K562 (cell line): Measurements from ENCODE around the gene KAZN. TPM values are rescaled to one million over a fixed set of nuclear protein-coding genes. Genes with fewer than 3 reads are reported as not detected.

ENCODE experiments used
- ATAC-seq: fragments of 200-7000 bp; cut with Tn5 transposase; 3 replicates; pipeline ENCODE4 v1.9.1; 2020; ENCODE audit warnings: moderate library complexity
- BruUV-seq: library from RNA; stranded (reverse); fragments of 400-500 nt; replicated peaks from 2 replicates; lab custom pipeline; 2021; lab: Mats Ljungman, UMichigan
- CTCF ChIA-PET: fragments of 300-600 bp; formaldehyde crosslinking; extraction: SDS; loops from one replicate; lab custom pipeline; 2021; ENCODE audit warnings: low intra/inter-chr PET ratio; lab: Yijun Ruan, JAX
- POLR2A ChIA-PET: fragments of 300-600, 350-650 bp; sonication (Branson Sonifier 250); formaldehyde crosslinking; extraction: SDS; loops from one replicate; lab custom pipeline; 2021; ENCODE audit warnings: antibody characterized with exemption, inconsistent platforms; lab: Yijun Ruan, JAX
- DNase-seq, 4 experiments: peaks; one replicate each; pipeline versions ENCODE4 v3.0.0 to v3.0.0-alpha.2; 2011 to 2018; ENCODE audit warnings: low spot score in 3 of 4, mixed read lengths in 3 of 4; ENCODE audit errors: extremely low read depth in 1 of 4
- FAIRE-seq: peaks from 2 replicates; lab custom pipeline; 2011; peaks lifted over from hg19 to GRCh38; lab: Jason Lieb, UNC
- H2AFZ ChIP-seq: 2 replicates; pipeline ENCODE4 v1.6.0; 2011; ENCODE audit warnings: low read depth, low read length, control low read depth, inconsistent platforms
- H3K27ac ChIP-seq: fragments of 200-600 bp; 3 replicates; pipeline ENCODE4 v1.8.0; 2011; ENCODE audit warnings: low read depth, mild to moderate bottlenecking, control low read depth, inconsistent platforms, low read length, moderate library complexity, mixed read lengths; ENCODE audit errors: extremely low read depth
- H3K27me3 ChIP-seq, 2 experiments: fragments of 300-600 bp in 1 of 2; 2 replicates in 1 of 2; 3 replicates in 1 of 2; pipeline versions ENCODE4 v1.6.0 to v1.8.0; 2011; ENCODE audit warnings: inconsistent platforms in 2 of 2, low read length in 2 of 2, mild to moderate bottlenecking in 1 of 2, mixed read lengths in 1 of 2, moderate library complexity in 1 of 2; ENCODE audit not compliant: control insufficient read depth in 2 of 2, insufficient read depth in 2 of 2
- H3K36me3 ChIP-seq: fragments of 300-600 bp; 3 replicates; pipeline ENCODE4 v1.8.0; 2011; ENCODE audit warnings: mild to moderate bottlenecking, low read length, inconsistent platforms; ENCODE audit not compliant: control insufficient read depth, insufficient read depth
- H3K4me1 ChIP-seq, 2 experiments: fragments of 200-600 bp in 1 of 2; replicated peaks in 1 of 2; 2 replicates in 1 of 2; 3 replicates in 1 of 2; pipeline versions ENCODE4 v1.5.1 to v1.8.0; 2011; ENCODE audit warnings: inconsistent platforms in 2 of 2, low read length in 2 of 2, mild to moderate bottlenecking in 1 of 2, mixed read lengths in 1 of 2, moderate library complexity in 1 of 2; ENCODE audit not compliant: control insufficient read depth in 2 of 2, insufficient read depth in 2 of 2
- H3K4me2 ChIP-seq: 2 replicates; pipeline ENCODE4 v1.6.1; 2011; ENCODE audit warnings: low read length, control low read depth, inconsistent platforms, mixed read lengths; ENCODE audit not compliant: insufficient read depth
- H3K4me3 ChIP-seq: fragments of 200-600 bp; sonication (generic), shearing (Covaris generic); 2 replicates; pipeline ENCODE4 v1.5.1; 2016; ENCODE audit warnings: control low read depth, inconsistent platforms
- H3K79me2 ChIP-seq: fragments of 200-600 bp; 3 replicates; pipeline ENCODE4 v1.8.0; 2011; ENCODE audit warnings: low read length, inconsistent platforms; ENCODE audit not compliant: control insufficient read depth, insufficient read depth
- H3K9ac ChIP-seq, 2 experiments: 2 replicates each; pipeline versions ENCODE4 v1.6.0 to v1.6.1; 2011; ENCODE audit warnings: low read depth in 2 of 2, low read length in 2 of 2, control low read depth in 1 of 2, inconsistent platforms in 1 of 2, mild to moderate bottlenecking in 1 of 2, mixed read lengths in 1 of 2; ENCODE audit not compliant: insufficient read depth in 1 of 2
- H3K9me1 ChIP-seq: one replicate; pipeline ENCODE4 v1.6.0; 2011; ENCODE audit warnings: inconsistent platforms, mild to moderate bottlenecking, low read length, moderate library complexity; ENCODE audit not compliant: control insufficient read depth, insufficient read depth
- H3K9me3 ChIP-seq: replicated peaks from 2 replicates; pipeline ENCODE4 v1.5.1; 2011; ENCODE audit warnings: low read depth, low read length, inconsistent platforms; ENCODE audit not compliant: control insufficient read depth, insufficient read depth
- H4K20me1 ChIP-seq: replicated peaks from 2 replicates; pipeline ENCODE4 v1.6.1; 2011; ENCODE audit warnings: low read length, inconsistent platforms, mixed read lengths; ENCODE audit not compliant: control insufficient read depth, insufficient read depth
- BHLHE40 ChIP-seq: IDR thresholded peaks from 2 replicates; pipeline ENCODE4 v1.6.1; 2011; ENCODE audit warnings: low read length, improper control_type of control experiment
- EP400 ChIP-seq: fragments of 450-650 bp; IDR thresholded peaks from 2 replicates; pipeline ENCODE4 v1.6.1; 2017; ENCODE audit warnings: antibody characterized with exemption, mild to moderate bottlenecking, moderate library complexity
- EWSR1 ChIP-seq: fragments of 450-650 bp; IDR thresholded peaks from 2 replicates; pipeline ENCODE4 v1.6.1; 2018; ENCODE audit warnings: borderline replicate concordance, mild to moderate bottlenecking, low read depth, moderate library complexity; ENCODE audit not compliant: partially characterized antibody
- HDGF ChIP-seq: fragments of 450-650 bp; IDR thresholded peaks from 2 replicates; pipeline ENCODE4 v1.6.1; 2016
- MYC ChIP-seq, 2 experiments: fragments of 250-450 bp in 1 of 2; sonication (Bioruptor Pico) in 1 of 2; IDR thresholded peaks; 2 replicates each; pipeline versions ENCODE4 v1.5.1 to v1.6.1; 2012 to 2021; ENCODE audit warnings: low read depth in 2 of 2, borderline replicate concordance in 1 of 2, improper control_type of control experiment in 1 of 2, low read length in 1 of 2, mild to moderate bottlenecking in 1 of 2, moderate library complexity in 1 of 2
- PURB ChIP-seq: sonication (generic); formaldehyde crosslinking; IDR thresholded peaks from 2 replicates; pipeline ENCODE4 v1.9.0; 2021; ENCODE audit warnings: low read depth, mild to moderate bottlenecking, missing genetic modification reagents
- TEAD2 ChIP-seq: fragments of 450-650 bp; IDR thresholded peaks from 2 replicates; pipeline ENCODE4 v1.6.1; 2016; ENCODE audit warnings: missing genetic modification characterization, control low read depth, missing compliant biosample characterization
- THRAP3 ChIP-seq: fragments of 450-650 bp; IDR thresholded peaks from 2 replicates; pipeline ENCODE4 v1.6.1; 2016; ENCODE audit warnings: mild to moderate bottlenecking, inconsistent platforms, borderline replicate concordance
- ZNF561 ChIP-seq: fragments of 450-650 bp; formaldehyde crosslinking; conservative IDR thresholded peaks from 2 replicates; pipeline ENCODE4 v1.4.0; 2020; ENCODE audit warnings: mild to moderate bottlenecking, moderate library complexity
- WGBS: fragments of 100-300 bp; shearing (Covaris generic); methylation state at CpG from one replicate; pipeline ENCODE4 v1.1.6; 2016; ENCODE audit warnings: low coverage, mixed read lengths; ENCODE audit not compliant: insufficient coverage; ENCODE audit errors: missing lambda C conversion rate; 5-methylcytosine and 5-hydroxymethylcytosine counted together
- in situ Hi-C: fragments of 300-500 bp; cut with MboI; formaldehyde crosslinking; loops from 4 replicates; pipeline ENCODE4 v1.15.0; 2018; ENCODE audit warnings: inconsistent platforms, mixed read lengths
- intact Hi-C: fragments of 100-400 bp; cut with micrococcal nuclease; formaldehyde crosslinking; loops from 2 replicates; pipeline ENCODE4 v1.14.2; 2022
- polyA plus RNA-seq, 8 experiments: library from polyadenylated mRNA; depleted of rRNA in 4 of 8; stranded (reverse) in 5 of 8; unstranded in 3 of 8; fragments of >200 nt; fragmentation: Nextera tagmentation in 2 of 8; fragmentation: Illumina TruSeq in 1 of 8; extraction: Ambion mirVana in 2 of 8; extraction: Trizol in 1 of 8; gene quantifications; 2 replicates each; pipeline versions ENCODE4 v1.2.1 to v1.2.3, GENCODE V29; 2011 to 2014; ENCODE audit warnings: inconsistent platforms in 1 of 8, missing spikeins in 1 of 8
- total RNA-seq, 7 experiments: library from RNA; depleted of rRNA in 6 of 7; stranded (reverse); fragments of >200 nt in 6 of 7; fragmentation: Illumina TruSeq in 2 of 7; extraction: Trizol in 2 of 7; gene quantifications; 2 replicates each; pipeline versions ENCODE4 v1.2.1 to v1.2.3, GENCODE V29; 2011 to 2021; ENCODE audit warnings: low replicate concordance in 1 of 7
- TF ChIP-seq, protein P1 (sequence below): sonication (generic); formaldehyde crosslinking; IDR thresholded peaks from 2 replicates; pipeline ENCODE4 v1.8.0; 2022; ENCODE audit warnings: missing genetic modification reagents, mild to moderate bottlenecking, moderate library complexity, borderline replicate concordance
- TF ChIP-seq, protein P2 (sequence below): fragments of 250-450 bp; sonication (Bioruptor Pico); IDR thresholded peaks from 2 replicates; pipeline ENCODE4 v1.9.0; 2021; ENCODE audit warnings: mild to moderate bottlenecking

The KAZN gene
- total and polyA plus RNA-seq, 9 of the 15 experiments (the other 6 are each of a cell fraction or from before 2014, with no cell fraction given) = 2.1 to 21.6 (median 5.4) TPM

DNA sequence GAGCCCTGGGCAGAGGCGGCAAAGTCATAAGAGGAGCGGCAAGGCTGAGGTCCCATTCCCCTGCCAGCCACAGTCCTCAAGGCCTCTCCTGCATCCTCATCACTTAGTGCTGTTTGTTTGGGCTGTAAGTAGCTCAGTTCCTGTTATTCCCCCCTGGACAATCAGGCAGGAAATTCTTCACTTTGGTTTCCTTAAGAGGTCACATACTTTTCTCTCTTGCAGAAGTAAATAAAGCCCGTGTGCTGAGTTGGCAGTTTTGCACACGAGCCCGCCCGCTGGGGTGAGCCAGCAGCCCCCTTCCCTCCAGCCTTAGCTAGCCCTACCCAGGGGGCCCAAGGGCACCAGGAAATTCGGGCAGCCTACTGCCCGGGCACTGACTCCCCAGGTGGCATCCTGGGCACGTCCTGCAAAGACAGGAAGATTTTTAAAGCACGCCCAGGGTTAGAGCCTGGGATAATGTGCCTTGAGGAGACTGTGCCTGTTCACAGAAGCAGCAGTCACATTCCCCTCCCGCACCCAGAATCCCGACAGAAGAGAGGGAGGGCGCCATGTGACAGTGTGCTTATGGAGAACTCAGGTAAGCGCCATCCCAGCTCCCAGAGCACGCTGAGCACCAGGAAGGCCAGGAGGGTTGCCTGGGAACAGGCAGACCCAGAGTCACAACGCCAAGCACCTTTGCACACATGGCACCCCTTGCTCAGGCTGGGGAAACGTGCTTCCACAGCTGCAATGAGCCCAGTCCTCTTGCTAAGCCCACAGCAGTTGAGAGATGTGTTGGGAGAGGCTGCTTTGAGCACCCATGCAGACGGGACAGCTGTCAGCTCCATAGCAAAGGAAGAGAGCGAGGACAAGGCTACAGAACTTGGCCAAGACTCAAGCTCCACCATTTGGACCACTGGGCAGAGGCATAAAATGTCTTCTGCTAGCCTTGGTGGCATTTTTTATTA is 410.6 kb downstream of the KAZN start:
- H3K79me2 ChIP-seq = peaks cover 3% of the 10 kb centered on the region; the same call in 1 of the 3 replicates
- no peaks in the 10 kb centered on the region; the same call in 1 of the 2 replicates for H4K20me1 ChIP-seq
- ATAC-seq = no peak
- no peaks in the 10 kb centered on the region for H3K27me3 ChIP-seq
- no peak for DNase-seq
- no peak overlapping the region for H2AFZ ChIP-seq
- no peak overlapping the region for H3K27ac ChIP-seq
- ChIA-PET CTCF (no interaction called here), POLR2A (no interaction called here)
- no peaks in the 10 kb centered on the region for H3K9me3 ChIP-seq
- intact Hi-C loops = no loop called here
- in situ Hi-C loops = no loop called here
- H3K9me1 ChIP-seq = no peaks in the 10 kb centered on the region
- WGBS = 81% methylated on average over 19 of the region's 19 CpGs
- H3K4me1 ChIP-seq = peaks cover 6 to 11% of the 10 kb centered on the region in 2 experiments; a peak in 2 of 5 replicates
- no peak overlapping the region for H3K9ac ChIP-seq
- no peaks in the 10 kb centered on the region for H3K36me3 ChIP-seq
- no peak for FAIRE-seq
- H3K4me3 ChIP-seq = no peak overlapping the region
- no peak overlapping the region for H3K4me2 ChIP-seq
- no TSS peak for BruUV-seq
- TF ChIP-seq BHLHE40 (no peak), PURB (CRISPR knock-in tag) (no peak), EP400 (no peak), HDGF (no peak), THRAP3 (no peak), EWSR1 (no peak), ZNF561 (CRISPR knock-in tag) (no peak), MYC (IDR thresholded peaks at IDR 0.05; ENCODE audit: low read depth, low read length) (no peak), MYC (CRISPR knock-in tag; IDR thresholded peaks at IDR 0.05; ENCODE audit: borderline replicate concordance, low read depth) (no peak), TEAD2 (tag) (no peak)
- TF ChIP-seq, protein P1, sequence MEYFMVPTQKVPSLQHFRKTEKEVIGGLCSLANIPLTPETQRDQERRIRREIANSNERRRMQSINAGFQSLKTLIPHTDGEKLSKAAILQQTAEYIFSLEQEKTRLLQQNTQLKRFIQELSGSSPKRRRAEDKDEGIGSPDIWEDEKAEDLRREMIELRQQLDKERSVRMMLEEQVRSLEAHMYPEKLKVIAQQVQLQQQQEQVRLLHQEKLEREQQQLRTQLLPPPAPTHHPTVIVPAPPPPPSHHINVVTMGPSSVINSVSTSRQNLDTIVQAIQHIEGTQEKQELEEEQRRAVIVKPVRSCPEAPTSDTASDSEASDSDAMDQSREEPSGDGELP (CRISPR knock-in tag) = peak; percentile 9; the same call in 1 of the 2 replicates
- TF ChIP-seq, protein P2, sequence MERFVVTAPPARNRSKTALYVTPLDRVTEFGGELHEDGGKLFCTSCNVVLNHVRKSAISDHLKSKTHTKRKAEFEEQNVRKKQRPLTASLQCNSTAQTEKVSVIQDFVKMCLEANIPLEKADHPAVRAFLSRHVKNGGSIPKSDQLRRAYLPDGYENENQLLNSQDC (CRISPR knock-in tag) = no peak
